ENCODE data around the gene FBXO36.

Gene FBXO36

GRCh38 chr2:230043461-230043860 is 121.2 kb downstream of the FBXO36 start:
- DNase-seq (ENCODE audit: low read depth) = no peak
- no peak overlapping the region for H3K4me3 ChIP-seq (ENCODE audit: low read depth, low read length)
- TF ChIP-seq CTCF (IDR thresholded peaks at IDR 0.05; ENCODE audit: low read depth, low read length, missing control alignments) = no peak

GRCh38 chr2:230046491-230046890 is 124.2 kb downstream of the FBXO36 start:
- no peak for DNase-seq (ENCODE audit: low read depth)
- no peak overlapping the region for H3K4me3 ChIP-seq (ENCODE audit: low read depth, low read length)
- no peak for TF ChIP-seq CTCF (IDR thresholded peaks at IDR 0.05; ENCODE audit: low read depth, low read length, missing control alignments)

GRCh38 chr2:230048010-230048671 is 125.8 kb downstream of the FBXO36 start:
- no peak overlapping the region for H3K4me3 ChIP-seq (ENCODE audit: low read depth, low read length)
- no peak for DNase-seq (ENCODE audit: low read depth)
- no peak for TF ChIP-seq CTCF (IDR thresholded peaks at IDR 0.05; ENCODE audit: low read depth, low read length, missing control alignments)

GRCh38 chr2:230050136-230050535 is 127.8 kb downstream of the FBXO36 start:
- no peak for DNase-seq (ENCODE audit: low read depth)
- no peak for TF ChIP-seq CTCF (IDR thresholded peaks at IDR 0.05; ENCODE audit: low read depth, low read length, missing control alignments)
- H3K4me3 ChIP-seq (ENCODE audit: low read depth, low read length) = no peak overlapping the region

- TF ChIP-seq CTCF (IDR thresholded peaks at IDR 0.05; ENCODE audit: low read depth, low read length, missing control alignments) = no peak
- H3K4me3 ChIP-seq (ENCODE audit: low read depth, low read length) = no peak overlapping the region
- no peak for DNase-seq (ENCODE audit: low read depth)
Observed at GRCh38 chr2:230052299-230052698, 130.0 kb downstream of the FBXO36 start.

- H3K4me3 ChIP-seq (ENCODE audit: low read depth, low read length) = no peak overlapping the region
- DNase-seq (ENCODE audit: low read depth) = no peak
- TF ChIP-seq CTCF (IDR thresholded peaks at IDR 0.05; ENCODE audit: low read depth, low read length, missing control alignments) = no peak
Observed at GRCh38 chr2:230053753-230054478, 131.6 kb downstream of the FBXO36 start.
